Keratinocyte (primary cell): ENCODE measurements around the gene SYT6.

Source experiments
- EZH2 ChIP-seq: IDR thresholded peaks from one replicate; pipeline ENCODE4 v1.6.1; 2012; ENCODE audit warnings: inconsistent platforms, mild to moderate bottlenecking, low read length, moderate library complexity
- TF ChIP-seq, protein P1 (sequence below), 3 experiments: IDR thresholded peaks in 1 of 3; conservative IDR thresholded peaks in 1 of 3; optimal IDR thresholded peaks in 1 of 3; 2 replicates in 2 of 3; 3 replicates in 1 of 3; pipeline versions ENCODE3 to v1.5.1; 2011; ENCODE audit warnings: low read length in 3 of 3, mild to moderate bottlenecking in 3 of 3, moderate library complexity in 2 of 3, control low read depth in 1 of 3, inconsistent platforms in 1 of 3; ENCODE audit not compliant: insufficient read depth in 2 of 3; ENCODE audit errors: extremely low read depth in 1 of 3

- TF ChIP-seq, protein P1, sequence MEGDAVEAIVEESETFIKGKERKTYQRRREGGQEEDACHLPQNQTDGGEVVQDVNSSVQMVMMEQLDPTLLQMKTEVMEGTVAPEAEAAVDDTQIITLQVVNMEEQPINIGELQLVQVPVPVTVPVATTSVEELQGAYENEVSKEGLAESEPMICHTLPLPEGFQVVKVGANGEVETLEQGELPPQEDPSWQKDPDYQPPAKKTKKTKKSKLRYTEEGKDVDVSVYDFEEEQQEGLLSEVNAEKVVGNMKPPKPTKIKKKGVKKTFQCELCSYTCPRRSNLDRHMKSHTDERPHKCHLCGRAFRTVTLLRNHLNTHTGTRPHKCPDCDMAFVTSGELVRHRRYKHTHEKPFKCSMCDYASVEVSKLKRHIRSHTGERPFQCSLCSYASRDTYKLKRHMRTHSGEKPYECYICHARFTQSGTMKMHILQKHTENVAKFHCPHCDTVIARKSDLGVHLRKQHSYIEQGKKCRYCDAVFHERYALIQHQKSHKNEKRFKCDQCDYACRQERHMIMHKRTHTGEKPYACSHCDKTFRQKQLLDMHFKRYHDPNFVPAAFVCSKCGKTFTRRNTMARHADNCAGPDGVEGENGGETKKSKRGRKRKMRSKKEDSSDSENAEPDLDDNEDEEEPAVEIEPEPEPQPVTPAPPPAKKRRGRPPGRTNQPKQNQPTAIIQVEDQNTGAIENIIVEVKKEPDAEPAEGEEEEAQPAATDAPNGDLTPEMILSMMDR (optimal IDR thresholded peaks at IDR 0.05 in 1 of 3, IDR thresholded peaks at IDR 0.05 in 1 of 3, conservative IDR thresholded peaks at IDR 0.05 in 1 of 3; ENCODE audit: extremely low read depth in 1 of 3, insufficient read depth in 2 of 3, low read length in 3 of 3) = no peak
- TF ChIP-seq EZH2 = no peak
Measured at GRCh38 chr1:114097109-114097508, 56.6 kb downstream of the SYT6 start.
